Coronary artery (tissue), 2 donors: ENCODE data around the gene DSN1.

Experiments
- DNase-seq: peaks from one replicate; pipeline ENCODE4 v3.0.0-alpha.2; 2017; ENCODE audit warnings: low spot score
- H3K27ac ChIP-seq, 2 donors: fragments of 200-600 bp; sonication (generic); one replicate each; pipeline ENCODE4 v1.5.1; 2016 to 2019
- H3K4me3 ChIP-seq: fragments of 200-600 bp; sonication (generic); 2 replicates; pipeline ENCODE4 v1.5.1; 2016; ENCODE audit warnings: mild to moderate bottlenecking, moderate library complexity
- CTCF ChIP-seq: fragments of 200-600 bp; sonication (generic); IDR thresholded peaks from one replicate; pipeline ENCODE4 v1.5.1; 2019; ENCODE audit warnings: antibody characterized with exemption

The DSN1 gene

GRCh38 chr20:36796117-36796516 lies 22.6 kb upstream of the DSN1 start:
- Histone ChIP-seq H3K27ac (no peak overlapping the region), H3K4me3 (no peak overlapping the region)
- no peak for DNase-seq
- no peak for TF ChIP-seq CTCF

- Histone ChIP-seq H3K27ac (no peak overlapping the region), H3K4me3 (no peak overlapping the region)
- TF ChIP-seq CTCF = no peak
- no peak for DNase-seq
These were observed 22.1 kb upstream of the DSN1 start for GRCh38 chr20:36795691-36796090.

GRCh38 chr20:36794116-36794474 lies 20.5 kb upstream of the DSN1 start:
- DNase-seq = no peak
- Histone ChIP-seq H3K4me3 (no peak overlapping the region), H3K27ac (no peak overlapping the region)
- no peak for TF ChIP-seq CTCF

GRCh38 chr20:36793294-36794115 lies 19.9 kb upstream of the DSN1 start:
- no peak for DNase-seq
- Histone ChIP-seq H3K27ac (no peak overlapping the region), H3K4me3 (no peak overlapping the region)
- TF ChIP-seq CTCF = no peak

GRCh38 chr20:36792422-36792821 lies 18.9 kb upstream of the DSN1 start:
- Histone ChIP-seq H3K4me3 (no peak overlapping the region), H3K27ac (no peak overlapping the region)
- no peak for DNase-seq
- no peak for TF ChIP-seq CTCF

GRCh38 chr20:36791862-36792261 lies 18.3 kb upstream of the DSN1 start:
- TF ChIP-seq CTCF = no peak
- no peak overlapping the region for H3K4me3 ChIP-seq
- no peak for DNase-seq
- H3K27ac ChIP-seq = no peak overlapping the region

GRCh38 chr20:36786663-36787062 lies 13.1 kb upstream of the DSN1 start:
- no peak overlapping the region for H3K4me3 ChIP-seq
- no peak for DNase-seq
- H3K27ac ChIP-seq = no peak overlapping the region
- TF ChIP-seq CTCF = no peak
